Esophagus squamous epithelium (tissue), 4 donors: ENCODE measurements around the gene SUSD1.

ENCODE experiments used
- POLR2A ChIP-seq, 4 donors: fragments of 450-650 bp; IDR thresholded peaks; one replicate each; pipeline ENCODE4 v1.6.1; 2017; ENCODE audit warnings: antibody characterized with exemption in 4 of 4, mild to moderate bottlenecking in 4 of 4, moderate library complexity in 3 of 4
- TF ChIP-seq, protein P1 (sequence below), 6 experiments: fragments of 450-650 bp in 4 of 6; fragments of 200-600 bp in 2 of 6; sonication (generic) in 2 of 6; IDR thresholded peaks; one replicate each; pipeline ENCODE4 v1.5.1; 2016 to 2019; ENCODE audit warnings: antibody characterized with exemption in 6 of 6, mild to moderate bottlenecking in 4 of 6, moderate library complexity in 4 of 6

GRCh38 chr9:112094241-112094640 is 80.9 kb downstream of the SUSD1 start:
- TF ChIP-seq, protein P1, sequence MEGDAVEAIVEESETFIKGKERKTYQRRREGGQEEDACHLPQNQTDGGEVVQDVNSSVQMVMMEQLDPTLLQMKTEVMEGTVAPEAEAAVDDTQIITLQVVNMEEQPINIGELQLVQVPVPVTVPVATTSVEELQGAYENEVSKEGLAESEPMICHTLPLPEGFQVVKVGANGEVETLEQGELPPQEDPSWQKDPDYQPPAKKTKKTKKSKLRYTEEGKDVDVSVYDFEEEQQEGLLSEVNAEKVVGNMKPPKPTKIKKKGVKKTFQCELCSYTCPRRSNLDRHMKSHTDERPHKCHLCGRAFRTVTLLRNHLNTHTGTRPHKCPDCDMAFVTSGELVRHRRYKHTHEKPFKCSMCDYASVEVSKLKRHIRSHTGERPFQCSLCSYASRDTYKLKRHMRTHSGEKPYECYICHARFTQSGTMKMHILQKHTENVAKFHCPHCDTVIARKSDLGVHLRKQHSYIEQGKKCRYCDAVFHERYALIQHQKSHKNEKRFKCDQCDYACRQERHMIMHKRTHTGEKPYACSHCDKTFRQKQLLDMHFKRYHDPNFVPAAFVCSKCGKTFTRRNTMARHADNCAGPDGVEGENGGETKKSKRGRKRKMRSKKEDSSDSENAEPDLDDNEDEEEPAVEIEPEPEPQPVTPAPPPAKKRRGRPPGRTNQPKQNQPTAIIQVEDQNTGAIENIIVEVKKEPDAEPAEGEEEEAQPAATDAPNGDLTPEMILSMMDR (IDR thresholded peaks at IDR 0.05): no peak
- TF ChIP-seq POLR2A (IDR thresholded peaks at IDR 0.05): no peak
